NCI-H1417 treated with DMSO at 0.1 percent for 48 hours (cell line): Measurements from ENCODE around the gene STK32C.
"Not testable (repeated sequence)": the region's sequence is repeated elsewhere in the genome, so short reads cannot be mapped to it uniquely, and the experiment has no call there.

Experiments used
- DNase-seq: peaks from one replicate; lab custom pipeline; 2025; lab: John Stamatoyannopoulos, UW

STK32C gene

DNA sequence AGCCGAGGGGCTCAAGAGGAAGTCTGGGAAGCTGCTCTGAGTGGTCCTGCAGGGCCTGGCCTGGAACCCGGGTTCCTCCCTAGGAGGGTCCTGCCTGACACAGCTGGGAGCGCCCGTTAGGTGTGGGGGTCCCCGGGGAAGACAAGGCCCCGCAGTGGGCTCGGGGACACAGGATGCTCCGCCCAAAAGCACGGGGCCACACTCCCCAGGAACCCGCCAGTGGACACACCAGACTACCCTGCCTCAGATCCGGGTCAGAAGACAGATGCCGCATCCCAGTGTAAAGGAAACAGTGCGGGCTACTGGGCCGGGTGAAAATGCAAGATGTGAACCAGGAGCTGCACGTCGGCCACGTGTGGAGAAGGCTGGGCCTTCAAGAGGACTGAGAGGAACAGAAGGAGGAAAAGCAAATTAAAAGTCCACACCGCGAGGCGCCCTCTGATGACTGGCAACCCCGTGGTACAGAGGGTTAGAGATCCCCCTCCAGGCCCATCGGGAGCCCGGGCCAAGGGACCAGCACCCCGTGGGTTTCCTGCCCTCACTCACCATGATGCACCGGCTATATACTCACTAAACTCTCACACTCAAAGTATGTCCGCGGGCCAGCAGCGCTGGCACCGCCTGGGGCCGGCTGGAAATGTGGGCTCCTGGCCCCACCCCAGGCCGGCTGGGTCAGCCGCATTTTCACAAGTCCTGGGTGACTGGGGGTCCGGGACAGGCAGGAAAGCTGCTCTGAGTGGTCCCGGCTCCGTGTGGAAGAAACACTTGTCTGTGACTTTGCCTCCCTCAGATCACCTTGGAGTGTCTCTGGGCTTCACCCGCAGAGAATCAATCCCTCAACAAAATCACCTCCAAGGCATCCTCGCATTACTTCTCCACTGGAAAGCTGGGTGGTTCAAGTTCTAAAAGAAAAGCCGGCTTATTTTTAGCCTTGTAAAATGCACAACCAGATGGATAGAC, 6.1 kb downstream of the STK32C start:
- DNase-seq, result no peak

DNA sequence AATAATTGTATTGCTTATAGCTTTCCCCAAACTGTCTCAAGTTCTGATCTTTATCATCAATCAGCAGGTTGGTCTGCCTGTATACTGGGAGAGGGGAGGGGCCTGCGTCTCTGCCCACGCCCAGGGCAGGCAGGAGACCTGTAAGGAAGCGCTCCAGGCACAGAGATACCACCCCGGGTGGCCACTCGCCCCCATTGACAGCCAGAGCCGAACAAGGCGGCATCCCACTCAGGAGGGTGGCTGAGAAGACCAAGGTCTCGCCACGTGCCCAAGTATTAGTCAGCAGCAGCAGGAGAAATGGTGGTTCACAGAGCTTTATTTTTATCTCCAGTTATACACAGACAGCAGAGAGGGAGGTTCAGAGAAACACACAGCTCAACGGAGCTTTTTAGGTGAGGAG, 7.2 kb downstream of the STK32C start:
- no peak for DNase-seq

DNA sequence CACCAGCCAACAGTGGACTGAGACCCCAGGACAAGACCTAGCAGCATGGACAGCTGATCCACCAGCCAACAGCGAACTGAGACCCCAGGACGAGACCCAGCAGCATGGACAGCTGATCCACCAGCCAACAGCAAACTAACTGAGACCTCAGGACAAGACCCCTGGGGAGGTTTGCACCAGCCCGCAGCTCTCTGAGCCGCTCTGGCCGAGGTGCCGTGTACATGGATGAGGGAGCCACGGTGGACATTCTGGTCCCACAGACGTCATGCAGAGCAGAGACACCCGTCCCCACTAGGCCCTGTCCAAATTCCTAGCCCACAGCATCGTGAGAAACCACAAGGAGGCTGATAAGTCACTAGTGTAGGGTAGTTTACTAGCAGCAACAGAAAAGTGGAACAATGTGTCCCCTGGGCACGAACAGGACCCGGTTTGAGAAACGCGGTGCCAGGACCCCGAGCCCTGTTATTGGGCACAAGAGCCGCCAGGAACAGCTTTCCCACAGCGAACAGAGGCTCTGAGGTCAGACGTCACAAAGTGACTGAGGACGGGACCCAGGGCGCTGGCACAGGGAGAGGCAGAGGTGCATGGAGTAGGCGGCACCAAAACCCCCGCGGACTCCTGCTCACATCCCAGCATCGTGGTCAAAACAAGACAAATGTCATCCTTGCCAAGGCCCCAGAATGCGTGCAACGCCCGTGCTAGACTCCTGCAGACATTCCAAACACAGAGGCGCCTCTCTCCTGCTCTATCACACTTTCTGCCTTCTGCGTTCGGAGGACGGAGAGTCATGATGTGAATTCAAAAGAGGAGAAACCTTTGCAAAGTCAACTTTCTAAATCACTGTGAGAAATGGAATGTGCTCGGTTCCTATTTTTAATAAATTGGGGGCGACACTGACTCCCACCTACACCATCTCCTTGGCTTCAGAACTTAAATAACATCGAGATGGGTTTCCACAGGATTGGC, 8.1 kb downstream of the STK32C start:
- DNase-seq, result no peak

GRCh38 chr10:132298038-132298881, 9.5 kb downstream of the STK32C start:
- no peak for DNase-seq

- no peak for DNase-seq
These were observed 10.2 kb downstream of the STK32C start for GRCh38 chr10:132297526-132297925.

GRCh38 chr10:132296666-132297443, 10.9 kb downstream of the STK32C start:
- DNase-seq, result no peak

- DNase-seq, result not testable (repeated sequence)
These were observed 12.3 kb downstream of the STK32C start for GRCh38 chr10:132295481-132295880.

DNA sequence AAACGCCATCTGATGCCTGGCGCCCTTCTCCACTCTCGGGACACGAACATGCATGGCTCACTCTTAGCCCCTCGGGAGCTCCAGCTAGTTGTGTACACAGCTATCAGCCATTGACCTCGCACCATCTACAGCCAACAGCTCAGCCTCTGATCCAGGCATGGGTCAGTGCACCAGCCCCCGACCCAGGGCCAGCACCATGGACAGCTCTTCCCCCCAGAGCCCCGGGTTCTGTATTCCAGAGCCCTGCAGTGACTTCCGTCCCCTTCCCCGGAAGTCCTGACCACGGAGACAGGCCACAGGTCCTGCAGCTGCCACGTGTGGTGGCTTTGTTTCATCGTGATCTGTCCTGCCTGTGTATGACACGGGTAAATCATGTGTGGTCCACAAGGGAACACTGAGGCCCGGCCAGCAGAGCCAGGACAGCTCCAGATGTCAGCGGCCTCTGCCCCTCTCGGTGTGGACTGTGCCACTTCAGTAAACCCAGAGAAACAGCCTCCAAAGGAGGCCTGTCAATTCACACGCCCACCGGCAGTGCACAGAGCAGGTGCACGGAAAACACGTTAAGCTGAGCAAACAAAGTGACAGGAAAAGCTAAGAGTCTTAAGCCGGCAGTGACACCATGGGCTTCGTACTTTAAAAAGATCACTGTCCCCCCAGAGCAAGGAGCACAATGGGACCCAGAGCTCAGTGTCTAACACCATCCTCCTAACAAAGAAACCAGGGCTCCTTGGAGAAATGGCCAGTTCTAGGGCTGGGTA, 13.0 kb downstream of the STK32C start:
- no peak for DNase-seq

DNA sequence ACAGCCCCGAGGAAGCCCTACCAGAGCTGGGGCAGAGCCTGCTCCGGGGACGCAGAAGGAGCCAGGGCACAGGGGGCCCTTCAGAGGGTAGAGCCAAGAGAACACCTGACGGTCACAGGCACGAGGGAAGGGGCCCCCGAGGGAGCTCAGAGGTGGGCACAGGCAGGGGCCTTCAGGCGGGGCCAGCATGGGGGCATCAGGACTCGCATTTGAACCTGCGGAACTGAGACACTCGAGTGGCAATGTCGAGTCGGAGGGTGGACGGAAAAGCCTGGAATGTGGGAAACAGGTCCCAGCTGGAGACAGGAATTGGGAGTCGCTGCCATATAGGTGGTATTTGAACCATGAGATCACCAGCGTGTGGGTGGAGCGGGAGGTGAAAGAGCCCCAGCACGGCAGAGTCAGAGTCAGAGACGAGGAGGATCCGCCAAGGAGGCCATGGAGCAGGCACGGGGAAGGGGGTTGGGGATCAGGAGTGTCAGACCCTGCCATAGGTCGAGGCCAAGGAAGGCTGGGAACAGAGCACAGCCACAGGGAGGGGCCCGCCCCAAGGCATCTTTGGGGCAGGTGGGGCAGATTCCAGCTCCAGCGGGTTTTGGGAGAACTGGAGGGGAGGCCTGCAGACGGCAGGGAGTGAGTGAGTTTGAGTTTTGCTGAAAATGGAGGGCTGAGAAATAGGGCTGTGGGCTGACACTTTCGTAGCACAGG, 13.8 kb downstream of the STK32C start:
- no peak for DNase-seq

GRCh38 chr10:132293201-132293812, 14.4 kb downstream of the STK32C start:
- DNase-seq, result no peak

GRCh38 chr10:132292287-132293200, 15.2 kb downstream of the STK32C start:
- DNase-seq, result no peak

DNA sequence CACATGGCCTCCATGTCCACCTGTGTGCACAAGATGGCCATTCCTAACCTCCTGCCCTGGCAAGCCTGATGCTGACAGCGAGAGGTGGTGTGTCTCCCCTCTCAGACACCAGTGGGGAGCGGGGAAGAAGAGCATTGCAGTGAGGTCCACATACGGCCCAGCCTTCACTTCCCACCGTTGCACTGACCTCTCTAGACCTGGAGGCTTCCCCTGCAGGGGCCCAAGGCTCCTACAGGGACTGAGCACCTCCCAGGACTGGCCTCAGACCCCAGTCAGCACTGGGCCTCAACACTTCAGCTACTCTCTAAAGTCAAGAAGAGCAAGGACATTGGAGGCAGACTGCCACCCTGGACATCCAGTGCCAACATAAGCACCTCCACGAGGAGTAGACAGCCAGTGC, 15.9 kb downstream of the STK32C start:
- DNase-seq, result no peak

DNA sequence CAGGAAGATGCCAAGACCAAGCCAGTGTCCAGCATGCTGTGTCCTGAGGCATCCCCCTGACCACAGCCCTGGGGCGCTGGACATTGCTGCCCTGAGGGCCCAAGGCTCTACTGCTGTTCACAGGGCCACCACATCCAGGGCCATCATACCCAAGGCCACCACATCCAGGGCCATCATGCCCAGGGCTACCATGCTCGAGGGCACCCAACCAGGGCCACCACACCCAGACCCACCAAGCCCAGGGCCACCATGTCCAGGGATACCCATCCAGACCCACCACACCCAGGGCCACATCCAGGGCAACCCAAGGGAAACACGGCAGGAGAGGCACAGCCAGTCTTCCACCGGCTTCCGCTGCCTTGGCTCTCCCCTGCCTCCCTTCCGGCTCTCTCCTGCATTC, 17.1 kb downstream of the STK32C start:
- DNase-seq, result no peak

DNA sequence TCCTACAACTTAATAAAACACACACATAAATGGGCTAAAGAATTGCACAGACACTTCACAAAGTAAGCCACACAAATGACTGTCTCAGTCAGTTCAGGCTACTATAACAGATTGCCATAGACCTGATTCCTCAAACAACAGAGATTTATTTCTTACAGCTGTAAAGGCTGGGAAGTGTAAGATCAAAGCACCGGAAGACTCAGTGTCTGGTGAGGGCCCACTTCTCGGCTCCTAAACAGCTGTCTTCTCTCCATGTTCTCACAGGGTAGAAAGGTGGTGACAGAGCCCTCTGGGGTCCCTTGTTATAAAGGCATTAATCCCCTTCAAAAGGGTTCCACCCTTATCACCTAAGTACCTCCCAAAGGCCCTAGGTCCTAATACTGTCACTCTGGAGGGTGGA, 18.3 kb downstream of the STK32C start:
- no peak for DNase-seq

GRCh38 chr10:132283604-132284382, 24.0 kb downstream of the STK32C start:
- DNase-seq, result no peak

- no peak for DNase-seq
These were observed 24.8 kb downstream of the STK32C start for GRCh38 chr10:132282667-132283603.
